ENCODE measurements around the gene EVC. TPM values are rescaled to one million over a fixed set of nuclear protein-coding genes. Genes with fewer than 3 reads are reported as not detected.
A peak's percentile ranks its signal among the peaks of the same experiment; 100 is the strongest.

The EVC gene
- total RNA-seq (2014; rRNA removed; shearing (Covaris generic)) = 13.8 and 14.3 TPM in 2 replicates

DNA sequence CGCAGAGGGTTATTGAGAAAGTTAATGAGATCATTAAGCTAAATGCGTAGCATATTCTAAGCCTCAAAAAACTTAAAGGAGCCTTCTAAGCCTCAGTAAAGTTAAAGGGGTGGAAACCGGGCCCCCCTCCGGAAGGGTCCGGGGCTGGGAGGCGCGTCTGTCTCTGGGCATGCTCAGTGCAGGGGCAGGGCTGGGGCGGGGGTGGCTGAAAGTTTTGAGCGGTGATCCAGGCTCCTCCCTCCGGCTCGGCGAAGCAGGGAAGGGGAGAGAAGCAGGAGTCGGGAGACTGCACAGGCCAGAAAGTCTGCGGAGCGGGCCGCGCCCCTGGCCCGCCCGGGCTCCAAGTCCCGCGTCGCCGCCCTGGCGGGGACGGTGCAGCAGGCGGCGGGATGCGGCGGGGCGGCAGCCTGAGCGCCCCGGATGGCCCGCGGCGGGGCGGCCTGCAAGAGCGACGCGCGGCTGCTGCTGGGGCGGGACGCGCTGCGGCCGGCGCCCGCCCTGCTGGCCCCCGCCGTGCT, at the start of gene EVC:
TSS of gene EVC (plus strand) at position 241 of the 518 bp plus-strand sequence. CDS start at position 421, 180 bp downstream.
- Histone ChIP-seq H3K27me3 (no peaks in the 10 kb centered on the region), H3K4me3 (peak within 1 kb of the TSS; percentile 83), H3K4me1 (peaks cover 14% of the 10 kb centered on the region), H3K9me3 (replicated peaks) (peaks cover 3% of the 10 kb centered on the region; the same call in 1 of the 2 replicates), H3K27ac (peak within 1 kb of the TSS; percentile 87), H3K36me3 (peaks cover 8% of the 10 kb centered on the region)
- DNase-seq = peak; percentile 87 to 90

DNA sequence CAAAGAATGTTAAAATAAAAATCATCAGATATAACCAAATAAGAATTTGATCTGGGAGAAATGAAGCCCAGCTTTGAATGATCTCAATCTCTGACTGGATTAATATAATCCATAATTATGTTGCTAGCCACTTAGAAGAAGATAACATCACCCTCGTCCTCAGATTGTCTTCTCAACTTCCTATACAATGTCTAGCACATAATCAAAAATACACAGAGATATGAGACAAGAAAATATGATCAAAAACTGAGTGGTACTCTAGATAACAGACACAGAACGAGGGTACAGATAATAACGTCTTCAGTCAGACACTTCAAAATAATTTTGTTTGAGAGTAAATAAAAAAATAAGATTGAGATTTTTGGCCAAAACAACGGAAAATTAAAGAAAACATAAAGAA, 49.8 kb upstream of the EVC start:
- Histone ChIP-seq H3K36me3 (peaks cover 26% of the 10 kb centered on the region), H3K4me1 (no peaks in the 10 kb centered on the region), H3K27ac (no peak overlapping the region), H3K27me3 (no peaks in the 10 kb centered on the region), H3K4me3 (no peak overlapping the region), H3K9me3 (replicated peaks) (peaks cover 6% of the 10 kb centered on the region)
- no peak for DNase-seq

GRCh38 chr4:5662555-5662954, 48.4 kb upstream of the EVC start:
- Histone ChIP-seq H3K27ac (no peak overlapping the region), H3K4me3 (no peak overlapping the region), H3K4me1 (no peaks in the 10 kb centered on the region), H3K36me3 (peaks cover 23% of the 10 kb centered on the region), H3K27me3 (no peaks in the 10 kb centered on the region), H3K9me3 (replicated peaks) (peaks cover 6% of the 10 kb centered on the region)
- peak in 1 of 2 experiments; percentile 7 for DNase-seq

- H3K4me1 ChIP-seq = no peaks in the 10 kb centered on the region
- peaks cover 3% of the 10 kb centered on the region for H3K9me3 ChIP-seq (replicated peaks)
- no peak for DNase-seq
- peaks cover 25% of the 10 kb centered on the region for H3K36me3 ChIP-seq
- H3K27me3 ChIP-seq = no peaks in the 10 kb centered on the region
- no peak overlapping the region for H3K4me3 ChIP-seq
- H3K27ac ChIP-seq = no peak overlapping the region
Measured at GRCh38 chr4:5664778-5665177, 46.2 kb upstream of the EVC start.

GRCh38 chr4:5666741-5667140, 44.3 kb upstream of the EVC start:
- H3K4me1 ChIP-seq = no peaks in the 10 kb centered on the region
- peaks cover 20% of the 10 kb centered on the region for H3K36me3 ChIP-seq
- H3K9me3 ChIP-seq (replicated peaks) = peaks cover under 1% of the 10 kb centered on the region
- H3K27me3 ChIP-seq = no peaks in the 10 kb centered on the region
- DNase-seq = no peak
- no peak overlapping the region for H3K27ac ChIP-seq
- no peak overlapping the region for H3K4me3 ChIP-seq

DNA sequence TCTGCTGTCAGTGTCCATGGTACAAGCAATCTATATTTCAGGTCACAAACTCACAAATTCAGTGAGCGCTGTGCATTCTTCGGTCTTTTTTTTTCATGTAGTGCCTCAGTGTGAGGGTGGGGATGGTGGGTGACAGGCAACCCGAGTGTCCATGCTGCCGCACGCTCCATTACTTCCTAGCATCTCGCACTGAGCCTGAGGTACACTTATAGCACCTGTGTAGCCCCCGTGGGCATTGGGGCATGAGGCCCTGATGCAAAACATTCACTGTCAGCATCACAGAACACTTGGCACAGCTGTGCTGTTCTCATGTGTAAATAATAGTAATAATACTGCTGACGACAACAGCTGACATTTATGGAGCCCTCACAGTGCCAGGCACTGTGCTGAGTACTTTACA, 34.2 kb upstream of the EVC start:
- DNase-seq = no peak

GRCh38 chr4:5678977-5679376, 32.0 kb upstream of the EVC start:
- Histone ChIP-seq H3K27me3 (no peaks in the 10 kb centered on the region), H3K4me1 (no peaks in the 10 kb centered on the region), H3K36me3 (peaks cover 14% of the 10 kb centered on the region; the same call in 1 of the 2 replicates), H3K9me3 (replicated peaks) (no peaks in the 10 kb centered on the region), H3K27ac (no peak overlapping the region), H3K4me3 (no peak overlapping the region)
- DNase-seq = no peak

More for the DNA sequence above, 34.2 kb upstream of the EVC start:
- no peaks in the 10 kb centered on the region for H3K27me3 ChIP-seq
- no peaks in the 10 kb centered on the region for H3K9me3 ChIP-seq (replicated peaks)
- no peak overlapping the region for H3K27ac ChIP-seq
- peaks cover 17% of the 10 kb centered on the region; the same call in 1 of the 2 replicates for H3K36me3 ChIP-seq
- H3K4me3 ChIP-seq = no peak overlapping the region
- H3K4me1 ChIP-seq = no peaks in the 10 kb centered on the region

DNA sequence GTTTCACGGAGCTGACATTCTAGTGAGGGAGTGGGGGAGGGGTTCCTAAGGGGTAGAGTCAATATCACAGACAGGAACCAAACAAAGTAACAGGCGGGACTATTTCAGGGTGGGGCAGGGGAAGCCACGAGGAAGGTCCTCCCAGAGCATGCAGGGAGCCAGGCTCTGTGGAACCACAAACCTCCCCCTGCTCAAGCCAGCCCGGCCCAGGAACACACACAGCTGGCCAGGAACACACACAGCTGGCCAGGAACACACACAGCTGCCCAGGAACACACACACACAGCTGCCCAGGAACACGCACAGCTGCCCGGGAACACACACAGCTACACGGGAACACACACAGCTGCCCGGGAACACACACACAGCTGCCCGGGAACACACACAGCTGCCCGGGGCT, 27.4 kb upstream of the EVC start:
- H3K9me3 ChIP-seq (replicated peaks) = no peaks in the 10 kb centered on the region
- no peak overlapping the region for H3K4me3 ChIP-seq
- H3K4me1 ChIP-seq = no peaks in the 10 kb centered on the region
- no peak overlapping the region for H3K27ac ChIP-seq
- peaks cover 23% of the 10 kb centered on the region for H3K36me3 ChIP-seq
- H3K27me3 ChIP-seq = no peaks in the 10 kb centered on the region
- DNase-seq = peak; percentile 46 to 51

DNA sequence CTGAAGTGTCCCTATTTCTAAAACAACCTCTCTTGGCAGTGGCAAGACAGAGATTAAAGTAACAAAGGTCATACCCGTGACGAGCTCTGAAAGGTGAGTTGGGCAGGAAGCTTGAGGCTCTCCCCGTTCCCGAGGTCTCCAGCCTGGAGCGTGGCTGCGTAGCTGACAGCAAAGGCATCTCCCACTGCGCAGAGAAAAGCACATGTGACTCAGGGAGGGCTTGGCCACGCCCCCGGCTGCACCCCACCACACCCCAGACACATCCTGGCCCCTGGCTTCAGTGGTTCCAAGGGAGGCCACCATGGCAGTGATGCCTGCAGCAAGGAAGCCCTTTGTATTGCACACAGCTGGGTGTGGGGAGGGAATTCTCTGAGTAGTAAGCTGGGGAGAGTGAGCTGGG, 25.7 kb upstream of the EVC start:
- Histone ChIP-seq H3K27ac (no peak overlapping the region), H3K36me3 (peaks cover 28% of the 10 kb centered on the region), H3K9me3 (replicated peaks) (no peaks in the 10 kb centered on the region), H3K4me3 (no peak overlapping the region), H3K27me3 (no peaks in the 10 kb centered on the region), H3K4me1 (no peaks in the 10 kb centered on the region)
- no peak for DNase-seq

DNA sequence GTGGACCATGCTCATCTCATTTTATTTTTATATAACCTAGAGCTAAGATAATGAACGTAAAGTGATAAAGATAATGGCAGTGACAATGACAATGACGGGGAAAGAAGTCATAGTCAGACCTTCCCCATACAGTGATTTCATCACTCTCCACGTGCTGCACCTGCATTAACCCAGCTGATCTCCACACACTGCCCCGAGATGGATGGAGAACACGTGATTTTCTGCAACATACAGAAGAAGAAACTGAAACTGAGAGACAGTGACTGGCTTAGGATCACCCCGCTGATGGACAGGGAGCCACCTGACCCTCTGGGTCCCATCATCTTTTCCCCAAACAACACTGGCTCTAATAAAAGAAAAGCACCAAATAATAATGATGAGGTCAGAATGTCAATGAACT, 24.7 kb upstream of the EVC start:
- DNase-seq = no peak
- no peak overlapping the region for H3K27ac ChIP-seq
- H3K9me3 ChIP-seq (replicated peaks) = no peaks in the 10 kb centered on the region
- peaks cover 29% of the 10 kb centered on the region for H3K36me3 ChIP-seq
- H3K27me3 ChIP-seq = no peaks in the 10 kb centered on the region
- H3K4me3 ChIP-seq = no peak overlapping the region
- H3K4me1 ChIP-seq = no peaks in the 10 kb centered on the region

- Histone ChIP-seq H3K4me3 (no peak overlapping the region), H3K36me3 (peaks cover 40% of the 10 kb centered on the region), H3K27me3 (no peaks in the 10 kb centered on the region), H3K4me1 (no peaks in the 10 kb centered on the region), H3K27ac (no peak overlapping the region), H3K9me3 (replicated peaks) (no peaks in the 10 kb centered on the region)
- DNase-seq = no peak
Measured at GRCh38 chr4:5689065-5689464, 21.9 kb upstream of the EVC start.

- Histone ChIP-seq H3K4me3 (no peak overlapping the region), H3K4me1 (no peaks in the 10 kb centered on the region), H3K9me3 (replicated peaks) (no peaks in the 10 kb centered on the region), H3K27ac (no peak overlapping the region), H3K27me3 (no peaks in the 10 kb centered on the region), H3K36me3 (peaks cover 28% of the 10 kb centered on the region)
- DNase-seq = no peak
Measured at GRCh38 chr4:5691491-5692132, 19.4 kb upstream of the EVC start.

DNA sequence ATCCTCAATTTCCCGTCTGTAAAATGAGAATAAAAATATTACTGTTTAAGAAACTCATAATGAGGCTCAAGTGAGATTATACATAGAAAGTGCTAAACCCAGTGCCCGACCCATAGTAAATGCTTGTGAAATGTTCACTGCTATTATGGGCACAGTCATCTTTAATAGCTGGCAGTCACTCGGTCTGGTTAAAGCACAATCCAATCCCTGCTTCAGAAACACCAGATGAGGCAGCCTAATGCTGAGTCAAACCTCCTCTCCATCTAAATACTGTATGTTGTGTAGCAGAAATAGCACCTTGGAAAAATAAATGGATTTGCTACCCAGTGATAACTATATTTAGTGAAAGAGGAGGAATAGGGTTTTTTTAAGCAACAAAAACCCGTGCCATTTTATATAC, 17.1 kb upstream of the EVC start:
- H3K9me3 ChIP-seq (replicated peaks) = no peaks in the 10 kb centered on the region
- H3K27ac ChIP-seq = no peak overlapping the region
- no peak for DNase-seq
- no peaks in the 10 kb centered on the region for H3K4me1 ChIP-seq
- H3K4me3 ChIP-seq = no peak overlapping the region
- no peaks in the 10 kb centered on the region for H3K27me3 ChIP-seq
- H3K36me3 ChIP-seq = peaks cover 22% of the 10 kb centered on the region

DNA sequence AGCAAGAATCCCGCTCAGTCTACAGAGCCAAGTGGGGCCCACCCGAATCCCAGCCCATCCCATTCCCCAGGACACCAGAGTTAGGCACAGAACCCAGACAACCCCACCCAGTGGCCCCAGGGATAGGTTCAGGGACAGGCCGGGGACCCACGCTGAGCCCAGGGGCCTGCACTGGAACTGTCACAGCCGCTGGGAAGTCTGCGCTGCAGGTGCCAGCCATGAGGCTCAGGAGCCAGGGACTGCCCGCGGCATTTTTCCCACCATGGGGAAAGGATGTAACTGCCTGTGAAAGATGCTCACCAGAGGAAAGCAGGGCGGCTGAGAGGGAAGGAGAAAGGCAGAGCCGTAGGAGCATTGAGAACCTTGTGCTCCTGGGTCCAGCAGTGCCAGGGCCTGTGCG, 14.7 kb upstream of the EVC start:
- no peaks in the 10 kb centered on the region for H3K4me1 ChIP-seq
- no peaks in the 10 kb centered on the region for H3K27me3 ChIP-seq
- H3K4me3 ChIP-seq = no peak overlapping the region
- DNase-seq = no peak
- H3K9me3 ChIP-seq (replicated peaks) = no peaks in the 10 kb centered on the region
- H3K27ac ChIP-seq = no peak overlapping the region
- H3K36me3 ChIP-seq = peaks cover 19% of the 10 kb centered on the region

- DNase-seq = no peak
- Histone ChIP-seq H3K4me3 (no peak overlapping the region), H3K9me3 (replicated peaks) (no peaks in the 10 kb centered on the region), H3K27me3 (no peaks in the 10 kb centered on the region), H3K27ac (no peak overlapping the region), H3K36me3 (peaks cover 7% of the 10 kb centered on the region), H3K4me1 (no peaks in the 10 kb centered on the region)
Measured at GRCh38 chr4:5700459-5700858, 10.5 kb upstream of the EVC start.

DNA sequence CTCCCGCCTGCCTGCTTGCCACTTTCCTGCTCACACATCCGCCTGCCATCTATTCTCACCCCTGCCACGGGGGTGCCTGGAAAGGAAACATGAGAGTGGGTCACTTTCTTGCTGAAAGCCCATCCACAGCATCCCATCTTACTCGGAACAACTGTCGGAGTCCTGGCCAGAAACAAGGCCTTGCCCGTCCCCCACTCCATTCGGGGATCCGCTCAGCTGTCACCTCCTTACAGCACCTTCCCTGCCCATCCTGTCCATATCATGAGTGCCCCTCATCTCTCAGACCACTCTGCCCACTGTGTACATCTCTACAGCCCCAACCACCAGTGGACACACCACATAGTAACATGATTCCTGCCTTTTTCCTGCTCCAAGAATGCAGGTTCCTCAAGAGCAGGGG, 9.0 kb upstream of the EVC start:
- H3K4me1 ChIP-seq = no peaks in the 10 kb centered on the region
- no peak for DNase-seq
- peaks cover 5% of the 10 kb centered on the region; the same call in 1 of the 2 replicates for H3K36me3 ChIP-seq
- H3K9me3 ChIP-seq (replicated peaks) = no peaks in the 10 kb centered on the region
- H3K27me3 ChIP-seq = no peaks in the 10 kb centered on the region
- no peak overlapping the region for H3K4me3 ChIP-seq
- no peak overlapping the region for H3K27ac ChIP-seq

Data from SJCRH30 (cell line).